HepG2 (cell line): ENCODE measurements around the gene EXOC5. TPM values are rescaled to one million over a fixed set of nuclear protein-coding genes. Genes with fewer than 3 reads are reported as not detected.

ENCODE experiments used
- CREM ChIP-seq, 2 experiments: sonication (generic) in 1 of 2; formaldehyde crosslinking in 1 of 2; IDR thresholded peaks; 2 replicates each; pipeline versions ENCODE4 v1.4.0 to v1.6.1; 2016 to 2020; ENCODE audit warnings: antibody characterized with exemption in 1 of 2, mild to moderate bottlenecking in 1 of 2, missing genetic modification reagents in 1 of 2
- EP300 ChIP-seq, 3 experiments: sonication (generic) in 1 of 3; formaldehyde crosslinking in 1 of 3; IDR thresholded peaks; 2 replicates each; pipeline versions ENCODE4 v1.5.1 to v1.6.1; 2011 to 2020; ENCODE audit warnings: low read depth in 2 of 3, low read length in 2 of 3, borderline replicate concordance in 1 of 3, improper control_type of control experiment in 1 of 3, mild to moderate bottlenecking in 1 of 3, missing genetic modification reagents in 1 of 3, moderate library complexity in 1 of 3
- HNF4A ChIP-seq: sonication (generic); formaldehyde crosslinking; IDR thresholded peaks from 2 replicates; pipeline ENCODE4 v1.4.0; 2020; ENCODE audit warnings: missing genetic modification reagents
- LCORL ChIP-seq, 2 experiments: fragments of 450-650 bp in 1 of 2; sonication (generic) in 1 of 2; formaldehyde crosslinking in 1 of 2; IDR thresholded peaks; 2 replicates each; pipeline versions ENCODE4 v1.5.0 to v1.6.1; 2017 to 2020; ENCODE audit warnings: antibody characterized with exemption in 1 of 2, missing genetic modification reagents in 1 of 2
- MEIS2 ChIP-seq: sonication (generic); formaldehyde crosslinking; IDR thresholded peaks from 2 replicates; pipeline ENCODE4 v1.9.0; 2021; ENCODE audit warnings: mild to moderate bottlenecking, missing genetic modification reagents
- PAXIP1 ChIP-seq: sonication (generic); formaldehyde crosslinking; conservative IDR thresholded peaks from 2 replicates; pipeline ENCODE4 v1.4.0; 2020; ENCODE audit warnings: mild to moderate bottlenecking, missing genetic modification reagents, moderate library complexity
- PRMT3 ChIP-seq: sonication (generic); formaldehyde crosslinking; IDR thresholded peaks from 2 replicates; pipeline ENCODE4 v1.8.1; 2022; ENCODE audit warnings: low read depth, mild to moderate bottlenecking, moderate library complexity, missing genetic modification reagents, borderline replicate concordance
- PTBP1 ChIP-seq: fragments of 200-400 bp; formaldehyde crosslinking; IDR thresholded peaks from 2 replicates; pipeline ENCODE4 v1.6.1; 2018; ENCODE audit warnings: low read length, low read depth; ENCODE audit not compliant: poor library complexity, severe bottlenecking
- REXO4 ChIP-seq: sonication (generic); formaldehyde crosslinking; IDR thresholded peaks from 2 replicates; pipeline ENCODE4 v1.8.0; 2022; ENCODE audit warnings: missing genetic modification reagents, mild to moderate bottlenecking, borderline replicate concordance
- RFXAP ChIP-seq: sonication (generic); formaldehyde crosslinking; IDR thresholded peaks from 2 replicates; pipeline ENCODE4 v1.4.0; 2020; ENCODE audit warnings: missing genetic modification reagents, borderline replicate concordance
- SETDB1 ChIP-seq: sonication (generic); formaldehyde crosslinking; IDR thresholded peaks from 2 replicates; pipeline ENCODE4 v1.5.1; 2020; ENCODE audit warnings: missing genetic modification reagents, mild to moderate bottlenecking, borderline replicate concordance
- SMARCE1 ChIP-seq: fragments of 450-650 bp; IDR thresholded peaks from 2 replicates; pipeline ENCODE4 v1.6.1; 2017; ENCODE audit warnings: borderline replicate concordance
- SNRNP70 ChIP-seq: fragments of 200-400 bp; formaldehyde crosslinking; IDR thresholded peaks from 2 replicates; pipeline ENCODE4 v1.6.1; 2017; ENCODE audit warnings: mild to moderate bottlenecking, low read depth, low read length, moderate library complexity
- SOX5 ChIP-seq: IDR thresholded peaks from 2 replicates; pipeline ENCODE4 v1.6.1; 2016; ENCODE audit warnings: borderline replicate concordance
- SOX6 ChIP-seq, 2 experiments: fragments of 450-650 bp in 1 of 2; sonication (generic) in 1 of 2; formaldehyde crosslinking in 1 of 2; IDR thresholded peaks; 2 replicates each; pipeline versions ENCODE4 v1.4.0 to v1.6.1; 2017 to 2020; ENCODE audit warnings: antibody characterized with exemption in 1 of 2, mild to moderate bottlenecking in 1 of 2, missing genetic modification reagents in 1 of 2
- TCF7L2 ChIP-seq: IDR thresholded peaks from 2 replicates; pipeline ENCODE4 v1.6.1; 2011; ENCODE audit warnings: mild to moderate bottlenecking, low read depth, low read length, moderate library complexity
- XRCC5 ChIP-seq: fragments of 200-400 bp; formaldehyde crosslinking; optimal IDR thresholded peaks from 2 replicates; pipeline ENCODE3; 2017; ENCODE audit warnings: mild to moderate bottlenecking, low read length
- ZNF251 ChIP-seq: sonication (generic); formaldehyde crosslinking; IDR thresholded peaks from 2 replicates; pipeline ENCODE4 v1.9.0; 2021; ENCODE audit warnings: mild to moderate bottlenecking, missing genetic modification reagents
- ZNF337 ChIP-seq: sonication (generic); formaldehyde crosslinking; IDR thresholded peaks from 2 replicates; pipeline ENCODE4 v1.5.1; 2020; ENCODE audit warnings: missing genetic modification reagents, low read depth, mild to moderate bottlenecking, borderline replicate concordance
- ZNF781 ChIP-seq: sonication (generic); formaldehyde crosslinking; IDR thresholded peaks from 2 replicates; pipeline ENCODE4 v1.5.1; 2020; ENCODE audit warnings: borderline replicate concordance, mild to moderate bottlenecking, missing genetic modification reagents; ENCODE audit errors: not compliant biosample characterization
- polyA plus RNA-seq, 8 experiments: library from polyadenylated mRNA; depleted of rRNA in 3 of 8; stranded (reverse) in 7 of 8; unstranded in 1 of 8; fragments of >200 nt; fragmentation: Illumina TruSeq in 4 of 8; extraction: Trizol in 4 of 8; gene quantifications; 2 replicates each; pipeline versions ENCODE4 v1.2.1 to v1.2.3, GENCODE V29; 2011 to 2016; ENCODE audit warnings: low read depth in 4 of 8, missing spikeins in 1 of 8, mixed read lengths in 1 of 8; ENCODE audit not compliant: insufficient read depth in 1 of 8
- total RNA-seq, 5 experiments: library from RNA; depleted of rRNA; stranded (reverse); fragments of >200 nt; fragmentation: Illumina TruSeq; extraction: Trizol; gene quantifications; 2 replicates each; pipeline ENCODE4 v1.2.3, GENCODE V29; 2016; ENCODE audit warnings: low read depth in 1 of 5

The EXOC5 gene
- total and polyA plus RNA-seq, 2 of the 13 experiments (the other 11 are each of a cell fraction or from before 2014, with no cell fraction given) = 15.1 to 43.8 TPM

DNA sequence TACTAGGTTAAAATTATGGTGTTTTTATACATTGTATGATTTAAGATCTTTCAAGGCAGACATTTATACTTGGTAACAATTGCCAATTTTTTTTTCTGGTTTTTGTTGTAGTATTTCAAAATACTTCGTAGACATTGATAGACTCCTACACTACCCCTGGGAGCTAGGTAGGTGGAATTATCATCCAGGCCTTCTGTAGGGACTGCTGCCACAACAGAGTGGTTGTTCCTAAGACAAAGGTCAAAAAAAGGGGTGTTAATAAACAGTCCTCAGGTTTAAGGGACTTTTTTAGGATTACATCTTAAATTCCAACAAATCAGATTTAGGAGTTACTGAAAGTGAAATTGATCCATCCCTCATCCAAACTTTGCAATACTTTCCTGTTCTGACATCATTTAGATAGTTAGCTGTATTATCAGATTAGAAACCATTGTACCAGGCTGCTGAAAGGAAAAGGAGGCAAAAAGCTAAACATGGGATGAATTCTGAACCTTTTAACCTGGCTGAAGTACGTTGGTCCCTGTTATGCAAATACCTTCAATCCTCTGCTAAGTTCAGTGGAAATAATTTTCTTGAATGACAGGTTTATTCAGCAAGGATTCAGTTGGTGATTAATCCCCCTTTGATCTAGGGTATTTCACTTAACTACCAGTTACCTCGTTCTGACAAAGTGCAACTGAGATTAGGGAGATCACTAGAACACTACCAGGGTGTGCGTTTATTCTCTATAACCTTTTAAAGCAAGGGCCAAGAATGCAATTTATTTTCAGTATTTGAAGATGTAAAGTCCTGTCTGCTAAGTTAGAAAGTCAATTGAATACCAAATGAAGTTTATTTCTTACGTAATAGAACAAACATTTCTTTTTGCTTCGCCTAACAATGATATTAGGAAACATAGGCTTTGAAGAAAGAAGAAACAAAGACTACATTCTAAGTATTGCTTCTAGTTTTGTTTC is 23.3 kb upstream of the EXOC5 start (continued):
- TF ChIP-seq PAXIP1 (CRISPR knock-in tag) (0 out of 2 replicates have a peak, but pooled peaks have one; percentile 36), RFXAP (CRISPR knock-in tag) (no peak), CREM (IDR thresholded peaks at IDR 0.05) (peak; percentile 52; the same call in 1 of the 2 replicates), CREM (CRISPR knock-in tag; IDR thresholded peaks at IDR 0.05) (no peak), ZNF781 (CRISPR knock-in tag) (no peak), PTBP1 (no peak), TCF7L2 (peak; percentile 42; the same call in 1 of the 2 replicates), REXO4 (CRISPR knock-in tag) (no peak), ZNF251 (CRISPR knock-in tag) (no peak), LCORL (IDR thresholded peaks at IDR 0.05) (no peak), LCORL (CRISPR knock-in tag; IDR thresholded peaks at IDR 0.05) (no peak), SOX6 (IDR thresholded peaks at IDR 0.05) (no peak), SOX6 (CRISPR knock-in tag; IDR thresholded peaks at IDR 0.05) (peak; percentile 68; the same call in 1 of the 2 replicates), ZNF337 (CRISPR knock-in tag) (no peak), PRMT3 (CRISPR knock-in tag) (no peak), XRCC5 (no peak), MEIS2 (CRISPR knock-in tag) (no peak), SMARCE1 (no peak), SOX5 (CRISPR knock-in tag) (peak; percentile 20; the same call in 1 of the 2 replicates), EP300 (IDR thresholded peaks at IDR 0.05; ENCODE audit: low read depth in 2 of 2, low read length in 2 of 2) (0 out of 4 replicates have a peak, but pooled peaks of 1 of the 2 experiments have one; percentile 37), EP300 (CRISPR knock-in tag; IDR thresholded peaks at IDR 0.05; ENCODE audit: borderline replicate concordance) (no peak), SETDB1 (CRISPR knock-in tag) (no peak), HNF4A (CRISPR knock-in tag) (no peak), SNRNP70 (no peak)
- TF ChIP-seq, all 625 proteins: peak for 13
